Activated T-helper 1 cell treated with anti-CD3 and anti-CD28 coated beads, Interleukin-12 subunit alpha, Interleukin-12 subunit beta, Interleukin-2, Interleukin-4 antibody, amounts not matched to agents 30 ng/mL and 10 ng/mL and 1 ng/mL, durations not matched to agents 14 hours and 24 hours and 36 hours (primary cell): ENCODE results near the gene CT83. TPM values are rescaled to one million over a fixed set of nuclear protein-coding genes. Genes with fewer than 3 reads are reported as not detected.

ENCODE experiments used
- total RNA-seq: library from RNA; stranded (reverse); gene quantifications from 2 replicates; pipeline ENCODE4 v1.2.3, GENCODE V29; 2022

The CT83 gene
- total RNA-seq, 1 donor from 2014 or later, result not detected

Other genes with a start within 250 kb of the CT83 start
- not detected in 2 replicates for gene SLC6A14, start 26.4 kb downstream of the CT83 start, total RNA-seq